ENCODE measurements around the gene TIMM22.

Gene TIMM22

DNA sequence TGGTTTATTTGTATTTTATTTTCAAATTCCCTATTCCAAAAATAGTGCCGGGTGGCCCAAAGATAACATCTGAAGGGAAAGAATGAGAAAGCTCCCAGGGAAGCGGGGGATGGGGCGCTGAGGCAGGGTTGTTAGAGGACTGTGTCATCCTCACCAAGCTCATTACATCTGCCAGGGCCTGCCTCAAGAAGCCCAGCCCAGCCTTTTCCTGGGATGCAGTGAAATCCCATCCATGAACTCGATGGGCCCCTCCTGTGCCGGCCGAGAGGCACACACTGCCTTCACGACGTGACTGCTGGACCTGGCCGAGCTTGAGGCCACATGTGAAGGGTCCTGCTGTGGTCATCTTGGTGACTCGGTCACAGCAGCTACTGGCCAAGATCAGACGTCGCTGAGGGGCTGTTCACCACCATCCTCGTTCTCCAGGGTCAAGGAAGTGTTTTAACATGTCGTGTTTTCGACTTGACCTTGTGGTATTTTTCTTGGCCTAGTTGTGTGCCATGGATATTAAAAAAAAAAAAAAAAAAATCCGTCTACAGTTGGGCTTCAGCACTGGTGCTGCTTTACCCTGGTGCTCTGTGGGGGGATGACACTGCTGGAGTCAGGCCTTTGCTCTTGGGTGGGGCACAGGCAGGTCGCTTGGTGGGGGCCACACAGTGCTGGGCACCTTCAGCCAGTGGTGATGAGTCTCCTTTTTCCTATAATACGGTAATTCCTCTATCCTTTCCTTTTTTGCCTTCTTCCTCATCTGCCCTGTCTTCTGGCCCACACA, 4.9 kb downstream of the TIMM22 start:
- H3K4me3 ChIP-seq (ENCODE audit: low read depth, low read length), result no peak overlapping the region

DNA sequence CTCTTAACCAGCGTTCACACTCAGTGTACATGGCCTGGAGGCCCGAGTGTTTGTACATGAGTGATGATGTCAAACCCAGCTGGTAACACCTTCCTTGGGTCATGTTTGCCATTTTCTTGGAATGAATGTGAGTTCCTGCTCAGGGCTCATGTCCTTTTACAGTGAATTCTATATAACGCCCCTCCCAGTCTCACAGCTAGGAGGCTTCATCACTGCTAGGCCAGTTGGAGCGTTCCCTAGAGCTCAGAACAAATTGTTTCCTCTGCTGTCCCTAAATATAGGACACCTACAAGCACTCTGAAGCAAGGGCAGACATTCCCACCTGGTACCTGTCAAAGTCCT, 5.5 kb downstream of the TIMM22 start:
- no peak overlapping the region for H3K4me3 ChIP-seq (ENCODE audit: low read depth, low read length)

- no peak overlapping the region for H3K4me3 ChIP-seq (ENCODE audit: low read depth, low read length)
Observed at GRCh38 chr17:1002771-1003555, 6.0 kb downstream of the TIMM22 start.

DNA sequence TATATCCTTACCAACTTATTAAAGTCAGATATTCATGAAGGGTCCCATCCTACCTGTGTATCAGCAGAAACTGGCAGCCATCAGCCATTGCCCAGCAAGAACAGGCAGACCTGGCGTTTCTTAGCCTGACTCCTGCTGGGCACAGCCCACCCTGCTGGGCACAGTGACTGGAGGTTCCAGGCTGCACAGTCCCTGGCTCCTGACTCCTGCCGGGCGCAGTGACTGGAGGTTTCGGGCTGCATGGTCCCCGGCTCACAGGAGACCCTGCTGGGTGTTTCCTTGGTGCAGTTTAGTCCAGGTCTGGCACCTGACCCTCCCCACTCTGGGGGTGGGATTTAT, 6.7 kb downstream of the TIMM22 start:
- H3K4me3 ChIP-seq (ENCODE audit: low read depth, low read length), result no peak overlapping the region

DNA sequence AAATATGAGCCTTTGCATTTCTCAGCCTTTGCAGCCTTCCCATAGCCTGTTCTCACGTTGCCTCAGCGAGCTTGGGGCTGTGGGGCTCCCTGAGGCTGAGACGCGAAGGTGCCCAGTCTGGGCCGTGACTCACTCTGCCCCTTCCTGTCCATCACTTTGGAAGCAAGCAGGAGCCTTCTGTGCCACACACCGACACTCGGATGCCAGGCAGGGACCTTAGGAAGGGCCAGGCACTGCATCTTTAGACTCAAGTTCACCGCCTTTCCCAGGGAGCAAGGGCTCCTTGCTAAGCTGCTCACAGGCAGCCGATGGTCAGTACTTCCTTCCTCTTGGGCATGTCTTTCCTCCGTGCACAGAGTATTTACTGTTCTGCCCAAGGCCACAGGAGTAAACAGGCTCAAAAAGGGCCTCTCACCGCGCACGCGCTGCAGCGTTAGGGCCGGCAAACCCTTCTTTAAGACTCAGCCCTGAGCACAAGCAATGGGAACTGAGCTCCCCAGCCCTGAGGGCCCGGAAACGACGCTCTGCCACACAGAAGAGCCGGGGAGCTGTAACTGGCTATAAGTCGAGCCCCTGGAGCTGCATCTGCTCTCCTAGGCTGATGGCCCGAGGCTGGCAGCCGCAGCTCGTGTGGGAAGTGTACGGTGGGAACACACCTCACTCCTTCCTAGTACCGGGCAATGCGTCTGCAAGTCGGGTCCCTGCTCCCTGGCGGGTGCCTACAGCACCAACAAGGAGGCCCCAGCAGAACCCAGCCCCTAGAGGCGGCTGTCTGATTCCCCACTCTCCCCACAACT, 7.2 kb downstream of the TIMM22 start:
- H3K4me3 ChIP-seq (ENCODE audit: low read depth, low read length), result no peak overlapping the region

- no peak overlapping the region for H3K4me3 ChIP-seq (ENCODE audit: low read depth, low read length)
Observed at GRCh38 chr17:1004769-1005295, 7.9 kb downstream of the TIMM22 start.

DNA sequence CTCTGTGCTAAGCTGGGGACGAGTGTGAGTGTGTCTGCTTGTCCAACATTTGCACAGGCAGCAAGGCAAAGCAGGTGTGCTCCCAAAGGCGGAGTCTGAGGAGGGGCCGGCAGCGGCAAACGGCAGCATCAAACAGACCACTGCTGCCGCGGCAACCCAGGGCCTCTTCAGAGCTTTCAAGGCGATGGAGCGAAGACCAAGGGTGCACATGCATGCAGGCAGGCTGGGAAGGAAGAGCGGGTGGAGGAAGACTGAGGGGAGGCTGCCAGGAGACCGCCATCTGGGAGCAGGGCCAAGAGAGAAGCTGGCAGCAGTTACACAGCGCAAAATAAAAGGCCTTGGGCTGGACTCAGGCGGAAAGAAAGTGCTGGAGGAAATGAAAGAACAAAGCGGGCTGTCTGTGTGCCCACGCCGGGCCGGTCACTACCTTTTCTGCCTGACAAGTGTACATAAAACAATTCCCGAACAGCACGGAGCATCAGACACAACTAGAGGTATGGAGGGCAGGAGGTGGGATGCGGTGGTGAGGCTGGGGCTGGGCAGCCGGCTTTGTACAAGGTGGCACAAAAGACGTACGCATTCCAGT, 8.5 kb downstream of the TIMM22 start:
- H3K4me3 ChIP-seq (ENCODE audit: low read depth, low read length), result no peak overlapping the region

DNA sequence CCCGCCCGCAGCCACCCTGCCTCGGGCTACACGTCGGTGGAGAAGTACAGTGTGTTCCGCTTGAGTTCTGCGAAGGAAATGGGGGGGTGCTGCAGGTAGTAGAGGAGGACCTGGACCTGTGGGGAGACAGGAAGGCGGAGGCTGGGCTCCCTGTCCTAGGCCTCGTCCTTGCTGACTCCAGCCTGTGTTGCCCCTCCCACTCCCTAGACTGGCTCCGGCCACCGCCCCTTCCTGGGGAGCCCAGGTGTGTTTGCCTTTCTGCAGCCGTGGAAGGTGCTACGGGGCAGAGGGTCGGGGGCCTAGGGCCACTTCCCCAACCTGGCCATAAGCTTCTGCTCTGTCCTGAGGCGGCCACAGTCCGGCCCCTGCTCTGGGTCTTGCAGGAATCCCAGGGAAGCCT, 9.1 kb downstream of the TIMM22 start:
- no peak overlapping the region for H3K4me3 ChIP-seq (ENCODE audit: low read depth, low read length)

DNA sequence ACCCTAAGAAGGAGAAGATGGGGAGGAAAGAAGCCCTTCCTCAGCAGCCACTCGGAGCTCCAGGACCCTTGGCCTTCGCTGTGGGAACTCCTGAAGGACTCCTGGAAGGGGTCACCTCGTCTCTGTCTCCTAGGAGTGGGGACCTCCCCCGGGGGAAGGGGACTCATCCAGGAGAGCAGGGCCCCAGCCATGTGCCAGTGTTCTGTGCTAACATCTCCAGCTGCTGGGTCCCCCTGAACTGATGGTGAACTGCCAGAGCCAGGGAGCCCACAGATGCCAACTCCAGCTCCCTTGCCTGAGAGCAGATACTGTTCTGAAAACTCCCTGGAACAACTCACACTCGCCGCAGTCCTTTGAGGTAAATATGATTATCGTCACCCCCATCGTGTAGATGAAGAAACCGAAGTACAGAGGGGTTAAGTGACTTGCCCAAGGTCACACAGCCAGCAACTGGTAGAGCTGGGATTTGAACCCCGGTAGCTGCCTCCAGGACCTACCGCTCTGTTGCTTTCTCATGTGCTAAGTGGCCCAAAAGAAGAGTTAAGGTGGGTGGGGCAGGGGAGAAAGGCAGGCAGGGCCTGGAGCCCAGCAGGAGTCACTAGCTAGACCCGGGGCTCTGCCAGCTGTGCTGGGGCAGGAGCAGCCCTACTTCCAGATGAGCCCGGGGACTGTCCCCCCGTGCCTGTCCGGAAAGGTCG, 10.5 kb downstream of the TIMM22 start:
- no peak overlapping the region for H3K4me3 ChIP-seq (ENCODE audit: low read depth, low read length)

- no peak overlapping the region for H3K4me3 ChIP-seq (ENCODE audit: low read depth, low read length)
Observed at GRCh38 chr17:1008008-1008761, 11.3 kb downstream of the TIMM22 start.

DNA sequence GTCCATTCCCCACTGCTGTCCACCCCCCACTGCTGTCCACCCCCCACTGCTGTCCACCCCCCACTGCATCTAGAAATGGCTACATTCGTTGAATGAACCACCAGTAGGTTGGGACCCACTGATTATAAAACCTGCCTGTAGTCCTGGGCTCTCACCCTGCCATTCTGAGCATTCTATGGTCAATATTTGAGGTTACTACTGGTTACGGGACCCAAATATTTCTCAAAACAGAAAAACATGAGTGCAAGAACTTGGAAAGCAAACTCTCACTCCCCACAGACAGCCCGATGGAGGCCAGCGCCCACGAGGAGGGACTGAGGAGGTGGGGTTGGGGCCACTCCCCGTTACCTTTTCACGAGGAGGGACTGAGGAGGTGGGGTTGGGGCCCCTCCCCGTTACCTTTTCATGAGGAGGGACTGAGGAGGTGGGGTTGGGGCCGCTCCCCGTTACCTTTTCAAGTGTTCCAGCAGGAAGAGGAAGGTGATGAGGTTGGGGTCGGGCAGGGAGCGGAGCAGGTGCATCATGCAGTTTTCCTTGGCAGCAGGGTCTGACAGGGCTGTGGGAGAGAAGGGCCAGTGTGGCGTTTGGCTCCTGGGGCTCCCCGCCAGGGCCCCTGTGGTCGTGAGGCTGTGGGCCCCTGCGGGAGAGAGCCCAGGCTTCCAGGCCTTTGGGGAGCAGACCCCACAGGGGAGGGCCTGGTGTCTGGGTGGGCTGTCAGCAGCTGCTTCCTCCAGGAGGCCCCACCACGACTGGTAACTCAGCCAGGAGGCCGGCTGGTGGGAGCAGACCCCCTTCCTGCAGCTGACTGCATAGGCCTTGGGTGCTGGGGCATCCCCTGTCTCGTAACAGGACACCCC, 12.5 kb downstream of the TIMM22 start:
- no peak overlapping the region for H3K4me3 ChIP-seq (ENCODE audit: low read depth, low read length)

DNA sequence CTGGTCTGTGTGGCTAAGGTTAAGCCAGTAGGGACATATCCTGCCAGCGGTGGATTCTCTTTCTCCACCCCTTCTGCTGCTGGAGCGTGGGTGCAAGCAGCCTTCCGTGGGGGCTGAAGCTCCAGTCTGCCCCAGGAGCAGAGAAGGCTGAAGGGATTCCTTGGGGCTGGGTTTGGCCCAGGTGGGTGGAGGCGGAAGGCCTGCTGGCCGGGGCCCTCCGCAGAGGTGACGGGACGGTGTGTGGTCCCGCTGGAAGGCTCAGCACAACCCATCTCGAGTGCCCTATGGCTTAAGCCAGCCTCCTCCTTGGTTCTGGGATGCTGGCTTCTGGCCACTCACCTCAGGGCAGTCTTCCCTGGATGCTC, 13.1 kb downstream of the TIMM22 start:
- no peak overlapping the region for H3K4me3 ChIP-seq (ENCODE audit: low read depth, low read length)

GRCh38 chr17:1010586-1010985, 13.7 kb downstream of the TIMM22 start:
- H3K4me3 ChIP-seq (ENCODE audit: low read depth, low read length), result no peak overlapping the region

DNA sequence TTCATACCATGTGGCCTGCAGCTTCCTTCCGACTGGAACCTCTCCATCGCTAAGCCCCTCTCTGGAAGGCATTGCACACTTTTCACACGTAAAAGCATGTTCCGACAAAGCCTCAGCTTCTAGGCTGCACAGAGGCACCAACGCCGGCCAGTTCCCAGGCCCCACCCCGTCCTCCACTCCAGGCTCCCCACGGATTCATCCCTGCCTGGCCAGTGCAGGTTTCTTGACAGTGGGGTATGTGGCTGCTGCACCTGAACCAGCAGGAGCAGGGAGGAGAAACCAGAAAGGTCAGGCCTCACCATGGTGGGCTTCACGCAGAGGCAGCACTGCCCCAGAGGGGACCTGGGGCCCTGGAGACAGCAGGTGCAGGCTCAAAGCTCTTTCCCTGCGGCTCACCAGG, 14.2 kb downstream of the TIMM22 start:
- no peak overlapping the region for H3K4me3 ChIP-seq (ENCODE audit: low read depth, low read length)

- no peak overlapping the region for H3K4me3 ChIP-seq (ENCODE audit: low read depth, low read length)
Observed at GRCh38 chr17:1011760-1012735, 15.1 kb downstream of the TIMM22 start.

DNA sequence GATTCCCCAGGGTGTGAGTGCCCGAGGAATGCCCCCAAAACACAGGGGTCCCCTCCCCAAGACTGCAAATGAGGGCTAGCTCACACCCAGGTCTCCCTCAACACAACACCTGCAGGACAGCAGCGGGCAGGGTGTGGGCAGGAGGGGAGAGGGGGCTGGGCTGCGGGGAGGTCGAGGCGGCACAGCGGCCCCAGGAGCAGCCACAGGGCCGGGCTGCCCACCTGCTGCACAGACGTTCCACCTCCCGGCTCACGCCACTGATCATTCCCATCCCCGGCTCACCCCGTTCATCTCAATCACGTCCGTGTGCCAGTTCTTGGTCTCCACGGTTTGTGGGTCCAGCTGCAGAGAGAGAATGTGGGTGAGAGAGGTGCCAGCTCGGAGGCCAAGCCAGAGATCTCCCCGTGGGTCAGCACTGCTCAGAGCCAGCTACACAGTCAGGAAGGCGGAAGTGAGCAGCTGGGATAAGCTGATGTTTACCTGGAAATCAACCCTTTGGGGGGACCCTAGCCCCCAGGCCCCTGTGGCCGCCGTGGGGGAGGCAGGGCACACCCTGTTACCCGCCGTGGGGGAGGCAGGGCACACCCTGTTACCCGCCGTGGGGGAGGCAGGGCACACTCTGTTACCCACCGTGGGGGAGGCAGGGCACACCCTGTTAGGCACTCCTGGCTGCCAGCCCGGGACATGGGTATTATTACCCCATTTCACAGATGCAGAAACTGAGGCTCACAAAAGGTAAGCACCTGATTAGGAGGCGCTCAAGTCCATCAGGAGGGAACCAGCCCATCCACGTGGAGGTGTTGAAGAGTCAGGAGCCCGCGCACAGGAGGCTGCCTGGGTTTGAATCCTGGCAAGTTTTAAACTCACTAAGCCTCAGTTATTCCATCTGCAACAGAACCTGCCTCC, 16.1 kb downstream of the TIMM22 start:
- H3K4me3 ChIP-seq (ENCODE audit: low read depth, low read length), result no peak overlapping the region

DNA sequence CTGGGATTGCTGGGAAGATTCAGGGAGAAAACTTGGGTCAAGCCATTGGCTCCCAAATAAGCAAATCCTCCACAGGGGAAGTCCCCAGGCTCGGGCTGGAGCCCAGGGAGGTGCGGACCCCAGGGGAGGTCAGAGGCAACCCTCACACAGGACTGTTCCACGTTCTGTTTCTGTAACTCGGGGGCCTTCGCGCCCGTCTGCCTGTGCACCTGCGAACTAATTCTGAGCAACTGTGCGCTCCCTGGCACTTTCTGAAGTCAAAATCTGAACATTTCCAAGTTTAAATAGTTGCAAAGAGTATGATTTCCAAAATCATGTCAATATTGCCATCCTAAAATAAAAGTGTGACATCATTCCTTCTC, 16.8 kb downstream of the TIMM22 start:
- no peak overlapping the region for H3K4me3 ChIP-seq (ENCODE audit: low read depth, low read length)
